WI38 (cell line): ENCODE results near the gene SCLY.

ENCODE experiments used
- H3K4me3 ChIP-seq: 2 replicates; pipeline ENCODE4 v1.5.1; 2011; ENCODE audit warnings: low read depth, mild to moderate bottlenecking, control low read depth, low read length
- CTCF ChIP-seq: IDR thresholded peaks from 2 replicates; pipeline ENCODE4 v1.5.1; 2012; ENCODE audit warnings: low read depth, mild to moderate bottlenecking, control low read depth, low read length

The SCLY gene

GRCh38 chr2:238142382-238143205 lies 81.8 kb downstream of the SCLY start:
- H3K4me3 ChIP-seq: no peak overlapping the region

GRCh38 chr2:238143239-238143951 lies 82.6 kb downstream of the SCLY start:
- TF ChIP-seq CTCF: no peak
- no peak overlapping the region for H3K4me3 ChIP-seq

More at GRCh38 chr2:238142382-238143205, 81.8 kb downstream of the SCLY start:
- TF ChIP-seq CTCF: no peak

GRCh38 chr2:238144262-238144661 lies 83.5 kb downstream of the SCLY start:
- H3K4me3 ChIP-seq: no peak overlapping the region
- no peak for TF ChIP-seq CTCF

GRCh38 chr2:238145046-238145445 lies 84.2 kb downstream of the SCLY start:
- no peak for TF ChIP-seq CTCF
- H3K4me3 ChIP-seq: no peak overlapping the region

- no peak for TF ChIP-seq CTCF
- H3K4me3 ChIP-seq: no peak overlapping the region
These were observed 85.0 kb downstream of the SCLY start for GRCh38 chr2:238145851-238146250.

GRCh38 chr2:238146884-238147544 lies 86.2 kb downstream of the SCLY start:
- TF ChIP-seq CTCF: no peak

More at GRCh38 chr2:238146884-238147544, 86.2 kb downstream of the SCLY start:
- H3K4me3 ChIP-seq: no peak overlapping the region
